HL-60 (cell line): ENCODE measurements around the gene APBA2.

Experiments
- DNase-seq, 2 experiments: peaks; one replicate each; pipeline ENCODE4 v3.0.0-alpha.2; 2010 to 2020; ENCODE audit warnings: low read depth in 1 of 2, low spot score in 1 of 2
- H3K27ac ChIP-seq: fragments of 250-450 bp; sonication (Bioruptor Pico); replicated peaks from 2 replicates; pipeline ENCODE4 v1.5.1; 2020; ENCODE audit warnings: mild to moderate bottlenecking, moderate library complexity
- H3K27me3 ChIP-seq: fragments of 250-450 bp; sonication (Bioruptor Pico); 2 replicates; pipeline ENCODE4 v1.5.1; 2021; ENCODE audit warnings: mild to moderate bottlenecking, moderate library complexity; ENCODE audit not compliant: insufficient read depth, poor library complexity, severe bottlenecking
- H3K4me3 ChIP-seq: replicated peaks from 2 replicates; pipeline ENCODE4 v1.5.1; 2011; ENCODE audit warnings: mild to moderate bottlenecking, control low read depth, low read length; ENCODE audit not compliant: insufficient read depth
- GABPA ChIP-seq: IDR thresholded peaks from 2 replicates; pipeline ENCODE4 v1.6.1; 2012; ENCODE audit warnings: low read depth
- POLR2AphosphoS5 ChIP-seq: IDR thresholded peaks from 2 replicates; pipeline ENCODE4 v1.6.1; 2012; ENCODE audit warnings: low read depth
- REST ChIP-seq: IDR thresholded peaks from 2 replicates; pipeline ENCODE4 v1.6.1; 2012; ENCODE audit warnings: low read depth; ENCODE audit not compliant: insufficient replicate concordance
- SPI1 ChIP-seq: IDR thresholded peaks from 2 replicates; pipeline ENCODE4 v1.6.1; 2012; ENCODE audit warnings: low read depth, mild to moderate bottlenecking, borderline replicate concordance
- TF ChIP-seq, protein P1 (sequence below): IDR thresholded peaks from one replicate; pipeline ENCODE4 v1.5.1; 2011; ENCODE audit warnings: low read length, control low read depth, inconsistent platforms; ENCODE audit not compliant: insufficient read depth

Gene APBA2

DNA sequence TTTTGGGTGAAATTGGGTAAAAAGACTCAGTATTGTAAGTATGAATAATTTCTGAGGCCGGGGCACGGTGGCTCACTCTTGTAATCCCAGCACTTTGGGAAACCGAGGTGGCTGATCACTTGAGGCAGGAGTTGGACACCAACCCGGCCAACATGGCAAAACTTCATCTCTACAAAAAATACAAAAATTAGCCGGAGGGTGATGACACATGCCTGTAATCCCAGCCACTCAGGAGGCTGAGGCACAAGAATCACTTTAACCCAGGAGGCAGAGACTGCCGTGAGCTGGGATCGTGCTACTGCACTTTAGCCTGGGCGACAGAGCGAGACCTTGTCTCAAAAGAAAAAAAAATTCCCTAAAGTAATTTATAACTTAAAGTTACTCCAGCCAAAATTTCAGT is 162.2 kb downstream of the APBA2 start:
- no peak overlapping the region for H3K4me3 ChIP-seq
- H3K27me3 ChIP-seq, result no peaks in the 10 kb centered on the region
- TF ChIP-seq, protein P1, sequence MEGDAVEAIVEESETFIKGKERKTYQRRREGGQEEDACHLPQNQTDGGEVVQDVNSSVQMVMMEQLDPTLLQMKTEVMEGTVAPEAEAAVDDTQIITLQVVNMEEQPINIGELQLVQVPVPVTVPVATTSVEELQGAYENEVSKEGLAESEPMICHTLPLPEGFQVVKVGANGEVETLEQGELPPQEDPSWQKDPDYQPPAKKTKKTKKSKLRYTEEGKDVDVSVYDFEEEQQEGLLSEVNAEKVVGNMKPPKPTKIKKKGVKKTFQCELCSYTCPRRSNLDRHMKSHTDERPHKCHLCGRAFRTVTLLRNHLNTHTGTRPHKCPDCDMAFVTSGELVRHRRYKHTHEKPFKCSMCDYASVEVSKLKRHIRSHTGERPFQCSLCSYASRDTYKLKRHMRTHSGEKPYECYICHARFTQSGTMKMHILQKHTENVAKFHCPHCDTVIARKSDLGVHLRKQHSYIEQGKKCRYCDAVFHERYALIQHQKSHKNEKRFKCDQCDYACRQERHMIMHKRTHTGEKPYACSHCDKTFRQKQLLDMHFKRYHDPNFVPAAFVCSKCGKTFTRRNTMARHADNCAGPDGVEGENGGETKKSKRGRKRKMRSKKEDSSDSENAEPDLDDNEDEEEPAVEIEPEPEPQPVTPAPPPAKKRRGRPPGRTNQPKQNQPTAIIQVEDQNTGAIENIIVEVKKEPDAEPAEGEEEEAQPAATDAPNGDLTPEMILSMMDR, result no peak
- no peak for DNase-seq
- no peak overlapping the region for H3K27ac ChIP-seq

DNA sequence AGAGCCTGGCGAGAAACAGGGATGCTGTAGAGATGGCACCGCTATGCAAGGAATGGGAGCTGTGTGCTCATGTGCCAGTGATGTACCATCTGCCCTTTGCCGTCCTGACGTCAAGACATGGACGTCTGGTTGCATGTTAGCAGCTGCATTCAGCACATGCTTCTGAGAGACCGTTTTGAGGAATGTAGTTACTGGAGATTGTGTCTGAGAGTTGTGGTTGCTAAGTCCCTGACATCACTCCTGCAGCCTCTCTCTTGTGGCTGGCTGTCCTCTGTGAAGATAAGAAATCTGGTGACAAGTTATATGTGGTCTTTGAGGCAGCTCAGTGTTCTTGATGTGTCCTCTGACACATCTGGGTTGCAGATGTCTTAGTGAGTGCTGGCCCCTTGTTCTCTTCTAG is 165.1 kb downstream of the APBA2 start:
- Histone ChIP-seq H3K27me3 (no peaks in the 10 kb centered on the region), H3K4me3 (no peak overlapping the region), H3K27ac (no peak overlapping the region)
- no peak for TF ChIP-seq GABPA
- no peak for TF ChIP-seq SPI1
- TF ChIP-seq, protein P1, result no peak
- TF ChIP-seq POLR2AphosphoS5, result no peak
- no peak for TF ChIP-seq REST
- DNase-seq, result no peak

DNA sequence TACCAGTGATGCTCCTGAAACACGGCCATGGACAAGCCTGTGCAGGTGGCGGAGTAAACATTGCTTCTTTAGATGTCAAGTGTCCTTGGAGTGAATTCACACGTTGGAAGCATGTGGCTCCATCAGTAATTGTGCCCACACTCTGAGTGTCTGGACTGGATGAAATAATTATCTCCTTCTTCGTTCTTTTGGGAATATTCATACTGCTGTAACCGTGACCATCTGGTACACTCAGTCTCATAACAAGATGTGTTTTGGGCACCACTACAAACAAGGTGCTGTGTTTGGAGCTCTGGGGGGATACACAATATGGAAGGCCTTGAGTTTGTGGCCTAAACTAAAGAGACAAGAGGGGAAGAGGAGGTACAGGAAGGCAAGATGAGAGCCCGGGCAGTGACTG is 165.6 kb downstream of the APBA2 start:
- no peak for DNase-seq
- no peak overlapping the region for H3K4me3 ChIP-seq
- H3K27ac ChIP-seq, result no peak overlapping the region
- TF ChIP-seq, protein P1, result no peak
- TF ChIP-seq GABPA (no peak), POLR2AphosphoS5 (no peak), REST (no peak), SPI1 (no peak)
- no peaks in the 10 kb centered on the region for H3K27me3 ChIP-seq

DNA sequence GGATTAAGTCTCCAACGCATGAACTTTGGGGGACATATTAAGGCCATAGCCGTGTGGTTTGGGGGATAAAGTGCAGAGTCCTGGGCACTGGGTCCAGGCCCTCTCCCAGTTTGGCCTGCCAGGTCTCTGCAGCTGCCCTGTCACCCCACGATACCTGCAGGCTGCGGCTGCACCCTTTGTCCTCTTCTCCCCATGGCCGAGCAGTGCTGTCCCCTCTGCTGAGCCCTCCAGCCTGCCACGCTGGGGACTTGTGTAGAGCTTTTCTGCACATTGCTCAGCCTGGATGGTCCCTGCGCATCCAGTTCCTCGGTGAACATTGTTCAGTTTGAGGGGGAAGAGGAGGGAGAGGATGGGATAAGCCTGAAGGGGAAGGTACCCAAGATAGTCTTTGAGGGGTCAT is 167.2 kb downstream of the APBA2 start:
- Histone ChIP-seq H3K27me3 (no peaks in the 10 kb centered on the region), H3K4me3 (no peak overlapping the region), H3K27ac (no peak overlapping the region)
- TF ChIP-seq POLR2AphosphoS5, result no peak
- no peak for TF ChIP-seq SPI1
- TF ChIP-seq GABPA, result no peak
- DNase-seq, result no peak
